GM19452 (cell line): ENCODE measurements around the gene GGA3.
"Not testable (repeated sequence)": the region's sequence is repeated elsewhere in the genome, so short reads cannot be mapped to it uniquely, and the experiment has no call there.

Source experiments
- ATAC-seq: cut with Tn5 transposase; IDR thresholded peaks from one replicate; pipeline ENCODE4 v1.9.1; 2021; ENCODE audit not compliant: unreplicated experiment

The GGA3 gene

GRCh38 chr17:75272848-75273184 lies 11.4 kb upstream of the GGA3 start:
- ATAC-seq: no peak

GRCh38 chr17:75271955-75272847 lies 10.8 kb upstream of the GGA3 start:
- no peak for ATAC-seq

DNA sequence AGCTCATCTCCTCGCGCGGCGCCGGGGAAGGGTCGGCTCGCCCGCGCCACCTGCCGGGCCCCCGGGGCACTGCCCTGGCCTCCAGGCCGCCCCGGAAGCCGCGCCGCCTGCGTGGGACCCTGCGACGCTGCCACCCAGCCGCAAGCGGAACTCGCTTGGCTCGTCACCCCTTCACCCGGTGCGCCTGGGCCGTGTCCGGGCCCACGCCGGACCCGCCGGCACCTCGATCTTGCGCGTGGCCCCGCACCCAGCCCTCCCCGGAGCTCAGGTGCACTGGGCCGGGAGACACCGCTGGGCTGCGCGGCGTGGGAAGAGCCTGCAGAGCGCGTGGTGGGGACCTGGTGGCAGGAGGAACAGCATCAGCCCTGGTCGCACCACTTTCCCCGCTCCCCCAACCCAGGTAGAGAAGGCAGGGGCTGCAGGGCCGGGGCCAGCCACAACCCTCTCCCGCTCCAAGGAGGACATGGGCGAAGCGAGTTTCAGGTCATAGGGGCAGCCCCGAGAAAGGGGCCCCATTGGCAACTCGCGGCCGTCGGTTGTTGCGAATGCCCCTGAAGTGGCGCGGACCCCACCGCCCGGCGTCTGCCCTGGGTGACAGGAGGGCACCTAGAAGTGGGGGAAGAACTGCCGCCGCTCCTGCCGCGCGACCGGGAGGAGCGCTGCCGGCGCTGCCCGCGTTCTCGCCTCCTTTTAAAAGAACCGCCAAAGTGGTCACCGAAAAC lies 10.0 kb upstream of the GGA3 start:
- ATAC-seq: peak; percentile 73

DNA sequence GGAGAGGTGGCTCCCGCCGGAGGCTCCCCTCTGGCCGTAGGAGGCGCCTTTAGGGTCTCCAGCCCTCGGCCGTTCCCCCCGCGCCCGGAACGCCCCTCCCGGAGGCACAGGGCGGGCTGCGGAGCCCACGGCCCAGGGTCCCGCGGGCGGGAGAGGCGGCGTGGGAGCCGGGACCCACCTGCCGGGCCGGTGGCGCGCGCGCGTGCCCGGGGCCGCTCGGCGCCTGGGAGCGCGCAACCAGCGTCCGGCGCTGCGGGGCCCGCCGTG lies 9.5 kb upstream of the GGA3 start, which contains the start of gene MIF4GD:
TSS of gene MIF4GD (minus strand) at position 266 of the 267 bp plus-strand sequence. CDS start 1,036 bp downstream, outside the sequence.
- peak; percentile 11 for ATAC-seq

GRCh38 chr17:75270218-75270965 lies 9.0 kb upstream of the GGA3 start:
- peak; percentile 30 for ATAC-seq

GRCh38 chr17:75269844-75270217 lies 8.4 kb upstream of the GGA3 start:
- no peak for ATAC-seq

- ATAC-seq: no peak
These were observed 6.2 kb upstream of the GGA3 start for GRCh38 chr17:75267411-75268232.

GRCh38 chr17:75267153-75267410 lies 5.7 kb upstream of the GGA3 start:
- no peak for ATAC-seq

DNA sequence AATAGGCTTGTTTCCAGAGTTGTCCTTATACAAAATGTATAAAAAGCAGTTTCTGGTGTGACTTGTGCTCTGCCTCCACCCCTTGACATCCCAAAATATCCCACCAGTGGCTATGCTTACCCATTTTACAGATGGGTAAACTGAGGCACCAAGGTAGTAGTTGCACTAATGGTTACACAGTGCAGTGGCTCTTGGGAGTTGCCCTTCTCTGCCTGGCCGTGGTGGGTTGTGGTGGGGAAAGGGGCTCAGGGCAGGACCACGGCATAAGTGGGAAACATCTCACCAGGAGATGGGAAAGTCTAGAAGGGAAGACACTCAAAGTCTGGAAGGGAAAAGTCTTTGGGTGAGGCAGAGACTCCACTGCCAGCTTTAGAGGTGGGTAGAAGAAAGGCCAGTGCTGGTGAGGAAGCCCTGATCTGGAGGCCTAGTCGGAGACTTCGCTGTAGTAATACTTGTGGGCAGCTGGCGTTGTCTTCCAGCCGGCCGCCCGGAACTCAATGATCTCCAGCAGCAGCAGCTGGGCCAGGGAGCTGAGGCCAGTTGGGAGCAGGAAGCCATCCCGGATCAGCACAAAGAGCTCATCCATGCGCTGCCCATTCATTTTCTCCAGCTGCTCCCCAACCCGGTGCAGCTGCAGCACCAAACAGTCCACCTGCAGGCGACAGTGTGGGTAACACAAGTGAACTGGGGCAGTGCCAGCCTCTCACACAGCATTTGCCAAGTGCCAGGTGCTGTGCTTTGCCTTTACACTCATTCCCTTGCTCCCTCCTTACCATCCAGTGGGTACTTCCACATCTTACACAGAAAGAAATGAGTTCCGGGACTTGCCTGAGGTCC lies 5.1 kb upstream of the GGA3 start:
- ATAC-seq: no peak

DNA sequence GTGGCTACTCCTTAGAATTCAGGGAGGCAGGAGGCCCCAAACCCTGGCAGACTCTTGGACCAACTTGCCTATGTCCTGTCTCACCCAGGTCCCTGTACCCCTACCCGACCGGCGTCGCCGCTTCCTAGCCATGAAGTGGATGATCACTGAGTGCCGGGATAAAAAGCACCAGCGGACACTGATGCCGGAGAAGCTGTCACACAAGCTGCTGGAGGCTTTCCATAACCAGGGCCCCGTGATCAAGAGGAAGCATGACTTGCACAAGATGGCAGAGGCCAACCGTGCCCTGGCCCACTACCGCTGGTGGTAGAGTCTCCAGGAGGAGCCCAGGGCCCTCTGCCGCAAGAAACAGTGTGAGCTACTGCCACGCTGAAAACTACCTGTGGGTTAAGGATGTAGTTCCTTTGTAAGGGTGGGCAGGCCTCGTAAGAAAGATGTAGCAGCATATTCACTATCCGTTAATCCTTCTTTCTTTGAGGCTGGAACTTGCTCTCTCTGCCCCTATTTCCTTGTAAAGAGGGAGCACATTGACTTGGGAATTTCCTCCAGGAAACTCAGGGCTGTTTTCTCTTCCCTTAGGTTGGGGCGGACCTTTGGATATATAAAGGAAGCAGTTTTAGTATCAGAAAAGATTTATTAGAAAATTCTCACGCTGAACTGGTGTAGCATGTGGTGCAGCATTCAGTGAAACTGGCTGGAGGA lies 4.4 kb upstream of the GGA3 start:
- ATAC-seq: no peak

GRCh38 chr17:75263055-75263454 lies 1.6 kb upstream of the GGA3 start:
- no peak for ATAC-seq

- ATAC-seq: no peak
These were observed 753 bp upstream of the GGA3 start for GRCh38 chr17:75262112-75262606.

DNA sequence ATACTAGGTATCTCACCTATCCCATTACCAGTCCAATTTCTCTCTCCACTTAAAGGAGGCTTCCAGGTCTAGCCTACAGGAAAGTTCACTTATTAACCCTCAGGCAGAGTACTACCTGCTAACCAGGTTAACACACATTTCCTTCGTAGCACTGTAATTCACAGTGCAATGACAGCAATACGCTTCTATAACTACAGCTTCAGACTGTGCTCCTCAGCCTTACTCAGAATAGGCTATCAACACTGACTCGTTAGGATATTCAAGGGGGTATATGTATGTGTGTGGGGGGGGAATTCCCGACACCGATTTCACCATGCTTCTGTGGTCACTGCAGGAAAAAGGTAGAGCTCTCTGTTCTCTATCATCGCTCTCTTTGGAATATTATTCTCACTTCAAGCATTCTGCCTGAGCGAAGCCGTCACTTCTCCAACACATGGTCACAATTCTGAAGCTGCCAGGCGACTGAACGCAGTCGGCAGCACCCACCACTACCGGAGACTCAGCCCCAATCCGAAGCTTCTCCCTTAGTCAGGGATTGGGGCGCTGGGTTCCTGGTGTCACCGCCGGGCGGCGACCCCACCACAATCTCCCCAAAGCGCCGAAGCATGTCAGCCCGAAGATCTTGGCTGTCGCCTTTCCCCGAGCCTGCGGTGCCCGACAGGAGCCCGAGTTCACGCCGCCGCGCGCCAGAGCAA lies 618 bp downstream of the GGA3 start:
- ATAC-seq: peak; percentile 23

GRCh38 chr17:75257228-75257627 lies 4.2 kb downstream of the GGA3 start:
- ATAC-seq: not testable (repeated sequence)

GRCh38 chr17:75255954-75256698 lies 5.3 kb downstream of the GGA3 start:
- ATAC-seq: not testable (repeated sequence)

DNA sequence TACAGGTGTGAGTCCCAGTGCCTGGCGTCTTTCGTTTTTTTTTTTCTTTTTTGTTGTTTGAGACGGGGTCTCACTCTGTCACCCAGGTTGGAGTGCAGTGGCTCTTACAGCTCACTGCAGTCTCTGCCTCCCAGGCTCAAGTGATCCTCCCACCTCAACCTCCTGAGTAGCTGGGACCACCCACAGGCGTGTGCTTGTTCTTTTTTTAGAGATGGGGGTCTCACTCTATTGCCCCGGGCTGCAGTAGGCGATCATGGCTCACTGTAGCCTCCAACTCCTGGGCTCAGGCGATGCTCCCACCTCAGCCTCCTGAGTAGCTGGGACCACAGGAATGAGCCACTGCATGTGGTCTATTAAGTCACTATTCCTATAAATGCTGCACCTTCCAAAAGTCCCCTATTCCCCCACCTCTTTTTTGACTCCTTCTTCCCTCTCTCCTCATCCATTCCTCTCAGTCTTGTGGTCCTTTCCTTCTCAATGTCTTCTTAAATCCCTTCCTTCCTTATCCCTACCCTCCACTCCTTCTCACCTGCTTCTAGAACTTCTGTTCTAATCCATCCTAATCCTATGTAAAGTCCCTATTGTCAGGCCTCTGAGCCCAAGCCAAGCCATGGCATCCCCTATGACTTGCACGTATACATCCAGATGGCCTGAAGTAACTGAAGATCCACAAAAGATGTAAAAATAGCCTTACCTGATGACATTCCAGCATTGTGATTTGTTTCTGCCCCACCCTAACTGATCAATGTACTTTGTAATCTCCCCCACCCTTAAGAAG lies 9.2 kb downstream of the GGA3 start:
- no peak for ATAC-seq

DNA sequence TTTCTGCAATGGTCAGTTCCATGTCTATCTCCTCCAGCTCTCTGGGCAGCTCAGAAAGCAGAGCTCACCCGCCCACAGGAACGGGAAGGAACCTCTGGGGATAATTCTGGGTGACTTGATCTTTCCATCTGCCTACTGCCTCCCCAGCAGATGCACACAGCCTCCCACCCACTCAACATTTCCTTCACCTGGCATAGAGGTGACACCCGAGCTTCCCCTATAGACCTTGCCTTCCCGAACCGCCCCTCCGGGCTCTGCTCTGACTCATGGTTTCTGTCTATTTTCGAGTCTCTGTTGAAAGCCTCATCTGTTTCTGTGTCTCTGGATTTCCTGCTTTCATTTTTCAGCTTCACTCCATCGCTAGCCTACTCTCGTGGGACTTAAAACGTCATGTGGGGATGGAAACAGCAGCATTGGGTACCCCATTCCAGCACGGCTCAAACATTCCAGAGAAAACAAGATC lies 11.4 kb downstream of the GGA3 start:
- ATAC-seq: peak; percentile 82
